Activated CD4-positive, alpha-beta T cell treated with anti-CD3 and anti-CD28 coated beads, Interleukin-2, amount 50 U/mL, for 16 hours (primary cell): ENCODE results near the gene CHRDL2.

Source experiments
- DNase-seq: peaks from one replicate; pipeline ENCODE4 v3.0.0-alpha.2; 2020

CHRDL2 gene

GRCh38 chr11:74748211-74749126, 17.2 kb upstream of the CHRDL2 start, which contains the start of gene RNF169:
Gene RNF169, plus strand, starts transcription at chr11:74748849. Its CDS starts 32 bp downstream, at chr11:74748881.
- DNase-seq, result peak; percentile 93

GRCh38 chr11:74746868-74747267, 15.6 kb upstream of the CHRDL2 start:
- DNase-seq, result no peak

- DNase-seq, result no peak
Measured at GRCh38 chr11:74744277-74744676, 13.1 kb upstream of the CHRDL2 start.

GRCh38 chr11:74743640-74744039, 12.4 kb upstream of the CHRDL2 start:
- no peak for DNase-seq

GRCh38 chr11:74742070-74742469, 10.8 kb upstream of the CHRDL2 start:
- no peak for DNase-seq

- DNase-seq, result peak; percentile 46
Measured at GRCh38 chr11:74739546-74740270, 8.5 kb upstream of the CHRDL2 start.

GRCh38 chr11:74736031-74736430, 4.8 kb upstream of the CHRDL2 start:
- no peak for DNase-seq

- DNase-seq, result no peak
Measured at GRCh38 chr11:74735365-74735928, 4.2 kb upstream of the CHRDL2 start.

GRCh38 chr11:74734559-74734925, 3.3 kb upstream of the CHRDL2 start:
- DNase-seq, result no peak

GRCh38 chr11:74730571-74731260, 510 bp downstream of the CHRDL2 start:
- DNase-seq, result no peak

- no peak for DNase-seq
Measured at GRCh38 chr11:74729397-74729796, 1.8 kb downstream of the CHRDL2 start.

- peak; percentile 66 for DNase-seq
Measured at GRCh38 chr11:74726547-74727182, 4.6 kb downstream of the CHRDL2 start.

GRCh38 chr11:74725701-74726100, 5.5 kb downstream of the CHRDL2 start:
- DNase-seq, result no peak

GRCh38 chr11:74723511-74723910, 7.7 kb downstream of the CHRDL2 start:
- no peak for DNase-seq

GRCh38 chr11:74721479-74721835, 9.8 kb downstream of the CHRDL2 start:
- no peak for DNase-seq

- DNase-seq, result no peak
Measured at GRCh38 chr11:74720596-74721478, 10.4 kb downstream of the CHRDL2 start.

GRCh38 chr11:74719011-74719410, 12.2 kb downstream of the CHRDL2 start:
- DNase-seq, result no peak

- DNase-seq, result no peak
Measured at GRCh38 chr11:74717221-74717969, 13.8 kb downstream of the CHRDL2 start.

GRCh38 chr11:74714904-74715303, 16.3 kb downstream of the CHRDL2 start:
- DNase-seq, result peak; percentile 3

- DNase-seq, result no peak
Measured at GRCh38 chr11:74713686-74714085, 17.5 kb downstream of the CHRDL2 start.
